Measurements from ENCODE around the gene UBE2G2.

The UBE2G2 gene

GRCh38 chr21:44761747-44762208, 39.8 kb downstream of the UBE2G2 start:
- H3K4ac ChIP-seq (ENCODE audit: low read depth, low read length): no peak overlapping the region
- no peak overlapping the region for H2BK5ac ChIP-seq (ENCODE audit: low read length)
- DNase-seq: no peak
- no peak overlapping the region for H3K9ac ChIP-seq (ENCODE audit: low read length)
- no peak overlapping the region for H4K8ac ChIP-seq (ENCODE audit: low read depth, low read length)
- no peak overlapping the region for H4K5ac ChIP-seq (ENCODE audit: low read length)
- H2AK5ac ChIP-seq (ENCODE audit: low read length): no peak overlapping the region
- H3K4me1 ChIP-seq (ENCODE audit: control insufficient read depth, low read depth, low read length): peaks cover 6% of the 10 kb centered on the region
- peak overlapping the region; percentile 59 for H3K23ac ChIP-seq (ENCODE audit: low read length)
- no peaks in the 10 kb centered on the region for H3K79me1 ChIP-seq (ENCODE audit: low read length)
- no peak overlapping the region for H2BK120ac ChIP-seq (ENCODE audit: low read depth, low read length)
- H3K36me3 ChIP-seq (ENCODE audit: control insufficient read depth, insufficient read depth, low read length): no peaks in the 10 kb centered on the region
- no peak overlapping the region for H3K18ac ChIP-seq (ENCODE audit: low read length)
- no peaks in the 10 kb centered on the region for H3K27me3 ChIP-seq (ENCODE audit: insufficient read depth, low read length, poor library complexity)
- H3K56ac ChIP-seq (ENCODE audit: low read length): peak overlapping the region; percentile 29
- no CpG with 5 or more reads among the region's 14 CpGs for WGBS (ENCODE audit: extremely low coverage, insufficient coverage, low lambda C conversion rate)
- H3K79me2 ChIP-seq (ENCODE audit: control insufficient read depth, insufficient read depth, low read length): no peaks in the 10 kb centered on the region
- H3K4me2 ChIP-seq (ENCODE audit: low read length): no peak overlapping the region
- H3K4me3 ChIP-seq (ENCODE audit: low read length): no peak overlapping the region
- H2BK15ac ChIP-seq (replicated peaks; ENCODE audit: low read depth): no peak overlapping the region
- no peak overlapping the region for H3K27ac ChIP-seq (ENCODE audit: low read depth, low read length)

- Histone ChIP-seq H2AK5ac (ENCODE audit: low read length) (no peak overlapping the region), H3K36me3 (ENCODE audit: control insufficient read depth, insufficient read depth, low read length) (no peaks in the 10 kb centered on the region), H3K27ac (ENCODE audit: low read depth, low read length) (no peak overlapping the region), H3K27me3 (ENCODE audit: insufficient read depth, low read length, poor library complexity) (no peaks in the 10 kb centered on the region), H3K79me2 (ENCODE audit: control insufficient read depth, insufficient read depth, low read length) (no peaks in the 10 kb centered on the region), H3K56ac (ENCODE audit: low read length) (peak overlapping the region; percentile 29), H4K8ac (ENCODE audit: low read depth, low read length) (no peak overlapping the region), H4K5ac (ENCODE audit: low read length) (no peak overlapping the region), H3K23ac (ENCODE audit: low read length) (peak overlapping the region; percentile 59), H3K4me2 (ENCODE audit: low read length) (no peak overlapping the region), H2BK5ac (ENCODE audit: low read length) (no peak overlapping the region), H2BK120ac (ENCODE audit: low read depth, low read length) (no peak overlapping the region), H2BK15ac (replicated peaks; ENCODE audit: low read depth) (no peak overlapping the region), H3K9ac (ENCODE audit: low read length) (no peak overlapping the region), H3K4me1 (ENCODE audit: control insufficient read depth, low read depth, low read length) (peaks cover 6% of the 10 kb centered on the region), H3K18ac (ENCODE audit: low read length) (no peak overlapping the region), H3K79me1 (ENCODE audit: low read length) (no peaks in the 10 kb centered on the region), H3K4ac (ENCODE audit: low read depth, low read length) (no peak overlapping the region), H3K4me3 (ENCODE audit: low read length) (no peak overlapping the region)
- peak; percentile 63 for DNase-seq
- WGBS (ENCODE audit: extremely low coverage, insufficient coverage, low lambda C conversion rate): no CpG with 5 or more reads among the region's 21 CpGs
Measured at GRCh38 chr21:44761011-44761729, 40.5 kb downstream of the UBE2G2 start.

DNA sequence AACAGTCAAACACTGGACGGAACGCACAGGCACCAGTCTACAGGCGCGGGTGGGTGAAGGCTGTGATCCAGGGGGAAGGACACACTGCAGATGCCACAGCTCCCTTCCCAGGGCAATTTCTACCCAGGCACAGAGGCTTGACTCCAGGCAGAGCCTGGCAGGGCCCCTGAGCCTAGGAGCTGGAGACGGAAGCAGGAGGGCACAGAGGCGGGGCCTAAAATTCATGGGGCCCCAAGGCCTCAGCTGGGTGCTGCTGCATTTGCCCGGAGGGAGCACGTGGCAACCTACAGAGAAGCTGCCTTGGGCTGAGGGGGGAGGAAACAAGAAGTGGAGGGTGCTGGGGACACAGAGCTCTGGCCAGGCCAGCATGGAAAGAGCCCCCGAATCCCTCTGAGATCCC, 41.2 kb downstream of the UBE2G2 start:
- no peaks in the 10 kb centered on the region for H3K79me2 ChIP-seq (ENCODE audit: control insufficient read depth, insufficient read depth, low read length)
- no peak overlapping the region for H3K23ac ChIP-seq (ENCODE audit: low read length)
- WGBS (ENCODE audit: extremely low coverage, insufficient coverage, low lambda C conversion rate): no CpG with 5 or more reads among the region's 9 CpGs
- no peak for DNase-seq
- H2BK120ac ChIP-seq (ENCODE audit: low read depth, low read length): no peak overlapping the region
- no peak overlapping the region for H2BK5ac ChIP-seq (ENCODE audit: low read length)
- no peaks in the 10 kb centered on the region for H3K36me3 ChIP-seq (ENCODE audit: control insufficient read depth, insufficient read depth, low read length)
- H3K27ac ChIP-seq (ENCODE audit: low read depth, low read length): no peak overlapping the region
- H3K18ac ChIP-seq (ENCODE audit: low read length): no peak overlapping the region
- no peak overlapping the region for H3K4ac ChIP-seq (ENCODE audit: low read depth, low read length)
- no peak overlapping the region for H2AK5ac ChIP-seq (ENCODE audit: low read length)
- H3K4me2 ChIP-seq (ENCODE audit: low read length): no peak overlapping the region
- H3K4me1 ChIP-seq (ENCODE audit: control insufficient read depth, low read depth, low read length): peaks cover 1% of the 10 kb centered on the region
- H3K27me3 ChIP-seq (ENCODE audit: insufficient read depth, low read length, poor library complexity): no peaks in the 10 kb centered on the region
- H2BK15ac ChIP-seq (replicated peaks; ENCODE audit: low read depth): no peak overlapping the region
- no peak overlapping the region for H3K9ac ChIP-seq (ENCODE audit: low read length)
- no peak overlapping the region for H4K8ac ChIP-seq (ENCODE audit: low read depth, low read length)
- H3K79me1 ChIP-seq (ENCODE audit: low read length): no peaks in the 10 kb centered on the region
- H4K5ac ChIP-seq (ENCODE audit: low read length): no peak overlapping the region
- no peak overlapping the region for H3K4me3 ChIP-seq (ENCODE audit: low read length)
- no peak overlapping the region for H3K56ac ChIP-seq (ENCODE audit: low read length)

GRCh38 chr21:44759628-44760285, 41.9 kb downstream of the UBE2G2 start:
- no peak overlapping the region for H3K23ac ChIP-seq (ENCODE audit: low read length)
- no peak overlapping the region for H3K27ac ChIP-seq (ENCODE audit: low read depth, low read length)
- no peak overlapping the region for H3K56ac ChIP-seq (ENCODE audit: low read length)
- H2AK5ac ChIP-seq (ENCODE audit: low read length): no peak overlapping the region
- no peak overlapping the region for H2BK120ac ChIP-seq (ENCODE audit: low read depth, low read length)
- no peak overlapping the region for H4K8ac ChIP-seq (ENCODE audit: low read depth, low read length)
- no peak overlapping the region for H3K9ac ChIP-seq (ENCODE audit: low read length)
- DNase-seq: no peak
- no peak overlapping the region for H3K4ac ChIP-seq (ENCODE audit: low read depth, low read length)
- H3K27me3 ChIP-seq (ENCODE audit: insufficient read depth, low read length, poor library complexity): no peaks in the 10 kb centered on the region
- H3K79me1 ChIP-seq (ENCODE audit: low read length): no peaks in the 10 kb centered on the region
- no peak overlapping the region for H3K4me3 ChIP-seq (ENCODE audit: low read length)
- no peak overlapping the region for H3K4me2 ChIP-seq (ENCODE audit: low read length)
- no CpG with 5 or more reads among the region's 22 CpGs for WGBS (ENCODE audit: extremely low coverage, insufficient coverage, low lambda C conversion rate)
- H2BK15ac ChIP-seq (replicated peaks; ENCODE audit: low read depth): no peak overlapping the region
- H3K79me2 ChIP-seq (ENCODE audit: control insufficient read depth, insufficient read depth, low read length): no peaks in the 10 kb centered on the region
- H3K18ac ChIP-seq (ENCODE audit: low read length): no peak overlapping the region
- H3K36me3 ChIP-seq (ENCODE audit: control insufficient read depth, insufficient read depth, low read length): no peaks in the 10 kb centered on the region
- H2BK5ac ChIP-seq (ENCODE audit: low read length): no peak overlapping the region
- no peaks in the 10 kb centered on the region for H3K4me1 ChIP-seq (ENCODE audit: control insufficient read depth, low read depth, low read length)
- H4K5ac ChIP-seq (ENCODE audit: low read length): no peak overlapping the region

GRCh38 chr21:44758781-44759627, 42.6 kb downstream of the UBE2G2 start:
- Histone ChIP-seq H3K36me3 (ENCODE audit: control insufficient read depth, insufficient read depth, low read length) (no peaks in the 10 kb centered on the region), H2BK5ac (ENCODE audit: low read length) (no peak overlapping the region), H4K5ac (ENCODE audit: low read length) (no peak overlapping the region), H3K18ac (ENCODE audit: low read length) (no peak overlapping the region), H3K4me2 (ENCODE audit: low read length) (no peak overlapping the region), H4K8ac (ENCODE audit: low read depth, low read length) (no peak overlapping the region), H2BK15ac (replicated peaks; ENCODE audit: low read depth) (no peak overlapping the region), H3K4me1 (ENCODE audit: control insufficient read depth, low read depth, low read length) (no peaks in the 10 kb centered on the region), H3K4me3 (ENCODE audit: low read length) (no peak overlapping the region), H3K79me1 (ENCODE audit: low read length) (no peaks in the 10 kb centered on the region), H3K27ac (ENCODE audit: low read depth, low read length) (no peak overlapping the region), H2BK120ac (ENCODE audit: low read depth, low read length) (no peak overlapping the region), H3K79me2 (ENCODE audit: control insufficient read depth, insufficient read depth, low read length) (no peaks in the 10 kb centered on the region), H3K9ac (ENCODE audit: low read length) (no peak overlapping the region), H3K4ac (ENCODE audit: low read depth, low read length) (no peak overlapping the region), H2AK5ac (ENCODE audit: low read length) (no peak overlapping the region), H3K23ac (ENCODE audit: low read length) (no peak overlapping the region), H3K56ac (ENCODE audit: low read length) (no peak overlapping the region), H3K27me3 (ENCODE audit: insufficient read depth, low read length, poor library complexity) (no peaks in the 10 kb centered on the region)
- no CpG with 5 or more reads among the region's 26 CpGs for WGBS (ENCODE audit: extremely low coverage, insufficient coverage, low lambda C conversion rate)
- no peak for DNase-seq
